ENCODE data around the gene RGS12. TPM values are rescaled to one million over a fixed set of nuclear protein-coding genes. Genes with fewer than 3 reads are reported as not detected.

The RGS12 gene
- total and polyA plus RNA-seq, 2 of the 13 experiments (the other 11 are each of a cell fraction or from before 2014, with no cell fraction given): 21.0 to 27.7 TPM

DNA sequence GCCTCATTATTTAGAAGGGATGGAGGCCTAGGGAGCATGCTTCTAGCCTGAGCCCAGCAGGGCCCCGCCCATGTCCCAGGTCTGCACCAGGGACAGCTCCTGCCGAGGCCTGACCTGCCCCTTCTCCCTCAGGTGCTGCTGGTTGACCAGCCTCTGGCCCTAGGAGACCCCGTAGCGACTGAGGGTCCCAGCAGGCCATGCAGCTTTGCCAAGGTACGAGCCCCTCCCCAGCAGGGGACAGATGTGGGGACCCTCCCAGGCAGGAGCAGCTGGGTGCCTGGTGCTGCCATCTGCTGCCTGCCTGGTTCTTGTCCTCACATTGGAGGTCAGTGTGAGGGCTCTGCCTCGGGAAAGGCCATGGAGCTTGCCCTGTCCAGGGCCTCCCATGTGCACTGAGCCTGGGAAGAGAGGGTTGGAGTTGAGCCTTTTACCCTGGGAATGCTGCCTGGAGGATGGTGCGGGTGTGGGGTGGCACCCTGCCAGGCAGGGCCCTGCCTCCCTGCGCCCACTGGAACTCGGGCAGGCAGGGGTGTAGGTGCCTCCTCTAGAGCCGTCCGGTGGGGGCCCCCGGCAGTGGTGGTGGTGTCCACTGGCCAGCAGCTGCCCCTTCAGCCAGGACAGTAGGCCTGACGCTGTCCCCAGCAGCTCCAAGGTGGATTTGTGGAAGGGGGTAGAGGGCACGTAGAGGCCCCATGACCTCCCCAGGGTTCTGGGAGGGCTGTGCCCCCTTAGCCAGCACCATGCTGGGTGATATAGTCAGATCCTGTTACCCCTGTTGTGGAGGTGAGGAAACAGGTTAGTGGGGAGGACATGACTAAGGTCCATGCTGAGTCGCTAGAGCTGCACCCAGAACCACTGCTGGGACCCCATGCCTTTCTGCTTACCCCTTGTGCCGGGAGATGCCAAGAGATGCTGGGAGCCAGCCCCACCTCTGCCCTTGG is 46.1 kb upstream of the RGS12 start (continued):
- TF ChIP-seq CBX2 (IDR thresholded peaks at IDR 0.05; ENCODE audit: low read depth, low read length): no peak
- no peak for TF ChIP-seq CBX2 (CRISPR knock-in tag; IDR thresholded peaks at IDR 0.05; ENCODE audit: low read depth)
- no peak for TF ChIP-seq ZNF33B (CRISPR knock-in tag; IDR thresholded peaks at IDR 0.05)
- TF ChIP-seq, protein P1, sequence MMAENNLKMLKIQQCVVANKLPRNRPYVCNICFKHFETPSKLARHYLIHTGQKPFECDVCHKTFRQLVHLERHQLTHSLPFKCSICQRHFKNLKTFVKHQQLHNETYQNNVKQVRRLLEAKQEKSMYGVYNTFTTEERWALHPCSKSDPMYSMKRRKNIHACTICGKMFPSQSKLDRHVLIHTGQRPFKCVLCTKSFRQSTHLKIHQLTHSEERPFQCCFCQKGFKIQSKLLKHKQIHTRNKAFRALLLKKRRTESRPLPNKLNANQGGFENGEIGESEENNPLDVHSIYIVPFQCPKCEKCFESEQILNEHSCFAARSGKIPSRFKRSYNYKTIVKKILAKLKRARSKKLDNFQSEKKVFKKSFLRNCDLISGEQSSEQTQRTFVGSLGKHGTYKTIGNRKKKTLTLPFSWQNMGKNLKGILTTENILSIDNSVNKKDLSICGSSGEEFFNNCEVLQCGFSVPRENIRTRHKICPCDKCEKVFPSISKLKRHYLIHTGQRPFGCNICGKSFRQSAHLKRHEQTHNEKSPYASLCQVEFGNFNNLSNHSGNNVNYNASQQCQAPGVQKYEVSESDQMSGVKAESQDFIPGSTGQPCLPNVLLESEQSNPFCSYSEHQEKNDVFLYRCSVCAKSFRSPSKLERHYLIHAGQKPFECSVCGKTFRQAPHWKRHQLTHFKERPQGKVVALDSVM (CRISPR knock-in tag; IDR thresholded peaks at IDR 0.05): 0 out of 2 replicates have a peak, but pooled peaks have one; percentile 42
- TF ChIP-seq, protein P2, sequence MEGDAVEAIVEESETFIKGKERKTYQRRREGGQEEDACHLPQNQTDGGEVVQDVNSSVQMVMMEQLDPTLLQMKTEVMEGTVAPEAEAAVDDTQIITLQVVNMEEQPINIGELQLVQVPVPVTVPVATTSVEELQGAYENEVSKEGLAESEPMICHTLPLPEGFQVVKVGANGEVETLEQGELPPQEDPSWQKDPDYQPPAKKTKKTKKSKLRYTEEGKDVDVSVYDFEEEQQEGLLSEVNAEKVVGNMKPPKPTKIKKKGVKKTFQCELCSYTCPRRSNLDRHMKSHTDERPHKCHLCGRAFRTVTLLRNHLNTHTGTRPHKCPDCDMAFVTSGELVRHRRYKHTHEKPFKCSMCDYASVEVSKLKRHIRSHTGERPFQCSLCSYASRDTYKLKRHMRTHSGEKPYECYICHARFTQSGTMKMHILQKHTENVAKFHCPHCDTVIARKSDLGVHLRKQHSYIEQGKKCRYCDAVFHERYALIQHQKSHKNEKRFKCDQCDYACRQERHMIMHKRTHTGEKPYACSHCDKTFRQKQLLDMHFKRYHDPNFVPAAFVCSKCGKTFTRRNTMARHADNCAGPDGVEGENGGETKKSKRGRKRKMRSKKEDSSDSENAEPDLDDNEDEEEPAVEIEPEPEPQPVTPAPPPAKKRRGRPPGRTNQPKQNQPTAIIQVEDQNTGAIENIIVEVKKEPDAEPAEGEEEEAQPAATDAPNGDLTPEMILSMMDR (CRISPR knock-in tag; IDR thresholded peaks at IDR 0.05): peak; percentile 72
- TF ChIP-seq RXRA (CRISPR knock-in tag; IDR thresholded peaks at IDR 0.05): 0 out of 2 replicates have a peak, but pooled peaks have one; percentile 58
- TF ChIP-seq, protein P3, sequence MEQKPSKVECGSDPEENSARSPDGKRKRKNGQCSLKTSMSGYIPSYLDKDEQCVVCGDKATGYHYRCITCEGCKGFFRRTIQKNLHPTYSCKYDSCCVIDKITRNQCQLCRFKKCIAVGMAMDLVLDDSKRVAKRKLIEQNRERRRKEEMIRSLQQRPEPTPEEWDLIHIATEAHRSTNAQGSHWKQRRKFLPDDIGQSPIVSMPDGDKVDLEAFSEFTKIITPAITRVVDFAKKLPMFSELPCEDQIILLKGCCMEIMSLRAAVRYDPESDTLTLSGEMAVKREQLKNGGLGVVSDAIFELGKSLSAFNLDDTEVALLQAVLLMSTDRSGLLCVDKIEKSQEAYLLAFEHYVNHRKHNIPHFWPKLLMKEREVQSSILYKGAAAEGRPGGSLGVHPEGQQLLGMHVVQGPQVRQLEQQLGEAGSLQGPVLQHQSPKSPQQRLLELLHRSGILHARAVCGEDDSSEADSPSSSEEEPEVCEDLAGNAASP (CRISPR knock-in tag; IDR thresholded peaks at IDR 0.05; ENCODE audit: borderline replicate concordance): peak; percentile 78; the same call in 1 of the 2 replicates
- peak; percentile 25; the same call in 1 of the 2 replicates for TF ChIP-seq RAD21 (CRISPR knock-in tag; IDR thresholded peaks at IDR 0.05)
- no peak for TF ChIP-seq U2AF2 (IDR thresholded peaks at IDR 0.05; ENCODE audit: low read depth, low read length)

Measured in HepG2 (cell line).